Measurements from ENCODE around the gene SYNGAP1. TPM values are rescaled to one million over a fixed set of nuclear protein-coding genes. Genes with fewer than 3 reads are reported as not detected.

SYNGAP1 gene
- total and polyA plus RNA-seq, 4 donors = 0.32 to 1.8 (median 1.1) TPM

GRCh38 chr6:33423777-33424176, 3.9 kb downstream of the SYNGAP1 start:
- no peak overlapping the region for H3K27ac ChIP-seq (ENCODE audit: low read depth in 1 of 2, low read length in 2 of 2)
- TF ChIP-seq HNF4G (IDR thresholded peaks at IDR 0.05) = no peak
- no peak for TF ChIP-seq EGR1 (IDR thresholded peaks at IDR 0.05; ENCODE audit: low read depth in 2 of 2)
- no peak for TF ChIP-seq RXRA (IDR thresholded peaks at IDR 0.05)
- no peak for TF ChIP-seq MAX (IDR thresholded peaks at IDR 0.05)
- TF ChIP-seq ATF3 (IDR thresholded peaks at IDR 0.05) = no peak
- H3K4me3 ChIP-seq (ENCODE audit: low read depth in 1 of 3, low read length in 3 of 3) = no peak overlapping the region
- no peak overlapping the region for H3K9ac ChIP-seq (ENCODE audit: low read depth in 1 of 2, low read length in 2 of 2)
- 94% methylated on average over 2 of the region's 2 CpGs for WGBS
- H3K27me3 ChIP-seq (ENCODE audit: control insufficient read depth in 4 of 4, insufficient read depth in 4 of 4, low read length in 3 of 4) = no peaks in the 10 kb centered on the region
- DNase-seq (ENCODE audit: low spot score) = no peak
- no peaks in the 10 kb centered on the region for H3K36me3 ChIP-seq (ENCODE audit: control insufficient read depth in 4 of 4, insufficient read depth in 3 of 4, low read depth in 1 of 4, low read length in 3 of 4)
- H3K4me1 ChIP-seq (ENCODE audit: control insufficient read depth in 4 of 4, insufficient read depth in 4 of 4, low read length in 3 of 4) = peaks cover 7 to 24% (median 16%) of the 10 kb centered on the region in 4 donors
- H3K9me3 ChIP-seq (ENCODE audit: control insufficient read depth in 4 of 4, low read length in 3 of 4) = no peaks in the 10 kb centered on the region

- peaks cover 9 to 32% (median 19%) of the 10 kb centered on the region in 4 donors for H3K4me1 ChIP-seq (ENCODE audit: control insufficient read depth in 4 of 4, insufficient read depth in 4 of 4, low read length in 3 of 4)
- peak overlapping the region; percentile 84 to 91 for H3K9ac ChIP-seq (ENCODE audit: low read depth in 1 of 2, low read length in 2 of 2)
- H3K9me3 ChIP-seq (ENCODE audit: control insufficient read depth in 4 of 4, low read length in 3 of 4) = no peaks in the 10 kb centered on the region
- no peaks in the 10 kb centered on the region for H3K36me3 ChIP-seq (ENCODE audit: control insufficient read depth in 4 of 4, insufficient read depth in 3 of 4, low read depth in 1 of 4, low read length in 3 of 4)
- H3K4me3 ChIP-seq (ENCODE audit: low read depth in 1 of 3, low read length in 3 of 3) = peak overlapping the region; percentile 62 to 76 (median 66)
- peak overlapping the region; percentile 67 to 88 for H3K27ac ChIP-seq (ENCODE audit: low read depth in 1 of 2, low read length in 2 of 2)
- no peak for DNase-seq (ENCODE audit: low spot score)
- TF ChIP-seq NR2F2 (IDR thresholded peaks at IDR 0.05) (no peak), EGR1 (IDR thresholded peaks at IDR 0.05; ENCODE audit: low read depth in 2 of 2) (no peak), JUND (IDR thresholded peaks at IDR 0.05) (no peak), ATF3 (IDR thresholded peaks at IDR 0.05) (no peak), CTCF (IDR thresholded peaks at IDR 0.05; ENCODE audit: low read depth, low read length, missing input control) (no peak), GABPA (IDR thresholded peaks at IDR 0.05 in 1 of 2, conservative IDR thresholded peaks at IDR 0.05 in 1 of 2) (no peak), MAX (IDR thresholded peaks at IDR 0.05) (no peak), SP1 (IDR thresholded peaks at IDR 0.05) (no peak), HNF4G (IDR thresholded peaks at IDR 0.05) (no peak), TAF1 (conservative IDR thresholded peaks at IDR 0.05) (no peak), RAD21 (IDR thresholded peaks at IDR 0.05) (no peak), REST (IDR thresholded peaks at IDR 0.05) (no peak), HNF4A (conservative IDR thresholded peaks at IDR 0.05) (no peak), FOXA1 (IDR thresholded peaks at IDR 0.05) (no peak), YY1 (IDR thresholded peaks at IDR 0.05) (no peak), FOXA2 (IDR thresholded peaks at IDR 0.05) (no peak), ZBTB33 (IDR thresholded peaks at IDR 0.05) (no peak)
- 24% methylated on average over 12 of the region's 12 CpGs for WGBS
- no peaks in the 10 kb centered on the region for H3K27me3 ChIP-seq (ENCODE audit: control insufficient read depth in 4 of 4, insufficient read depth in 4 of 4, low read length in 3 of 4)
These were observed 5.2 kb downstream of the SYNGAP1 start for GRCh38 chr6:33424855-33425667.

Data from liver (tissue), 9 donors.